G401.6 (cell line): ENCODE measurements around the gene ABCA5.
"Not testable (repeated sequence)": the region's sequence is repeated elsewhere in the genome, so short reads cannot be mapped to it uniquely, and the experiment has no call there.

Experiments
- FAIRE-seq: peaks from 2 replicates; lab custom pipeline; 2012; peaks lifted over from hg19 to GRCh38; lab: Jason Lieb, UNC

The ABCA5 gene

DNA sequence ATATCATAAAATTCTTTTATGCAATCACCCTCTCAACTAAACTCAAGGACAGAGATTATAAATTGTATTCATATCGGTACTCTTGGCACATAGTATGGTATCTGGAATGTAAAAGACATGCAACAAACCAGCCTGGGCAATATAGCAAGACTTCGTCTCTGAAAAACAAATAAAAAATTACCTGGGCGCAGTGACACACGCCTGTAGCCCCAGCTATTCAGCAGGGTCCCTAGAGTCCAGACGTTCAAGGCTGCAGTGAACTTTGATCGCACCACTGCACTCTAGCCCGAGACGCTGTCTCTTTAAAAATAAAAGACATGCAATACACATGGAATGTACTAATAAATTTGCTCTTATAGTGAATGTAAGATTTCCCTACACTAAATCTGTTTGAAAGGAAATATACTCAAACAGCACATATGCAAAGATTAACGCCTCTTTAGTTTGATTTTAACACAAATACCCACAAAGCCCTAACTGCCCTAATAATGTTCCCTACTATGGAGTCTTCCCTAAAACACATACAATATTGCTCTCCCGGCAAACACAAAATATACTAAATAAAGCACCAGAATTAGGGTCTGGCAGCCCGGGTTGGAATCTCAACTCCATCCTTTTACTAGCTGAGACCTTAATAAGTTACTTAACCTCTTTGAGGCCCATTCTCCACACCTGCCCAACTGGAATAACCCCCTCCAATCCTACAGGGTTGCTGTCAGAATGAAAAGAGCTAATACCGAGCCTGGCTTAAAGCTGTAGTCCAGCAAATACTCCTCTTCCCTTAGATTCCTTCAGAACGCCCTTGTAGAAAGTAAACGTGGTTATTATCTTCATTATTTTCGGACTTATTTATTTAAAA, 1.2 kb downstream of the ABCA5 start:
- no peak for FAIRE-seq

DNA sequence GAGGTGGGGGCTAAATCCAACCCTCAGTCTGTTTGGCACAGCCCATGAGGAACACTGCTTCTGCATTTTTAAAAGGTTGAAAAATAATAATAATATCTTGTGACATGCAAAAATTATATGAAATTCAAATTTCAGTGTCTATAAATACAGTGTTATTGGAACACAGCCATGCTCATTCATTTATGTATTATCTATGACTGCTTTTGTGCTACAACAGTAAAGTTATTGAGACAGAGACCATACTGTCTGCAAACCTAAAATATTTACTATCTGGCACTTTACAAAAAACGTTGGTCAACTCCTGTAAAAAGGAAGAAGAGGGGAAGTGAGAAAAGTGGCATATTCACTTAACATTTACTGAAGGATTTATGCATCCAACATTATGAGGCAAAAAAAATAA, 3.1 kb downstream of the ABCA5 start:
- FAIRE-seq: no peak

DNA sequence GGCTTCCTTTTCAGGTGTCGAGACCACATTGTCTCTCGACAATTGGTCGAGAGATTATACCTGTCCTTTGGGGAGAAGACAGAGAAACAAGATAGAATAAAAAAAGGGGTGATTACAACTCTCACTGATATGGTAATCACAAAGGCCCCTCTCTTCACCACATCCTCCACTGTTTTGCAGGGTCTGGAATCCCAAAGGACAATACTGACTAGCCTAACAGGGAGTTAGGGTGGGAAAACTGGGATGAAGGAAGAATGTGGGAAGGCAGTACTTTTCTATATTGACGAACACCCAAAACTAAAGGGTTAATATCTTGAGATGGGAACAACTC, 6.1 kb downstream of the ABCA5 start:
- FAIRE-seq: no peak

DNA sequence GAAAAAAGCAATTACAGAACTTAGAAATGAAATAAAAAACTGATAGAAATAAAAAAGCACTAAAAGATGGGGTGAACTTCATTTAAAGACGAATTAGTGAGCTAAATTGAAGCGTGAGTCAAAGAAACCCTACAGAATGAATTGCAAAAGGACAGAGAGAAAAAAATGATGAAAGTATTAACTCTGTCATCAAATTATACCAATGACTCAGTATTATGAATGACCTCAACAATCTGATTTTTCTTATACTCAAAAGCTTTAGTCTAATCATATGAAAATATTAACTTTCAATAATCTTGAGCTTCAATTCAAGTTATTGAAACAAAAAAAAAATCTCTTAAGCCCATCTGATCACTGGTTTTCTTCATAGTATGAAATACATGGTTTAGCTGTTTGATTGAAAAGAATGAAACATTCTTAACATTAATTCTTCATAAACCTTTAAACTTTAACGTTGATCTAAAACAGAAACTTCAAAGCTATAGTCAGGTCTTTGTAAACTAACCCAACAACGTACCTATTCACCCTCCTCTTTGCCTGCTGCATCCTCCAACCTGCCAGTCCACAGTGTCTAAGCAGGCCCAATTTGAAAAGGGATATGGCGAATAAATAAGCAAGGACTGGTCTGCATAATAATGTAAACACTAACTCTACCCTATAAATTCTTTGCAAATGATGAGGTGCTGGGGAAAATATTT, 6.6 kb downstream of the ABCA5 start:
- no peak for FAIRE-seq

DNA sequence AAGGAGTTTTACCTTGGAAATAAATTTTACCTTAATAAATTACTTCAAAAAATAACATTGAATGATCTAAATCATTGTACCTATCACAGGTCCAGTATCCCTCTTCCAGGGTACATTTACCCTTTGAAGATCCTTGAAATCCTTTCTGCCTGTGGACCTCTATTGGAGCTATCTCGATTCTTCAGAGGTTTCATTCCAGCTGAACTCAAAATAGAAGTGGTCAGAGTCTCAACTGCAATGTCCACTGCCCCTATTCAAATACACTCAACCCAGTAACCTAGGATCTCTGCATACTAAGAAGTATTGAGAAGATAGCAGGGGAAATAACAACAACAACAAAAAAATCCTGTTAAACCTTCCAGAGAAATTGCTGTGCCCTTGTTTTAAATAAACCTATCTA, 9.3 kb downstream of the ABCA5 start:
- FAIRE-seq: no peak

DNA sequence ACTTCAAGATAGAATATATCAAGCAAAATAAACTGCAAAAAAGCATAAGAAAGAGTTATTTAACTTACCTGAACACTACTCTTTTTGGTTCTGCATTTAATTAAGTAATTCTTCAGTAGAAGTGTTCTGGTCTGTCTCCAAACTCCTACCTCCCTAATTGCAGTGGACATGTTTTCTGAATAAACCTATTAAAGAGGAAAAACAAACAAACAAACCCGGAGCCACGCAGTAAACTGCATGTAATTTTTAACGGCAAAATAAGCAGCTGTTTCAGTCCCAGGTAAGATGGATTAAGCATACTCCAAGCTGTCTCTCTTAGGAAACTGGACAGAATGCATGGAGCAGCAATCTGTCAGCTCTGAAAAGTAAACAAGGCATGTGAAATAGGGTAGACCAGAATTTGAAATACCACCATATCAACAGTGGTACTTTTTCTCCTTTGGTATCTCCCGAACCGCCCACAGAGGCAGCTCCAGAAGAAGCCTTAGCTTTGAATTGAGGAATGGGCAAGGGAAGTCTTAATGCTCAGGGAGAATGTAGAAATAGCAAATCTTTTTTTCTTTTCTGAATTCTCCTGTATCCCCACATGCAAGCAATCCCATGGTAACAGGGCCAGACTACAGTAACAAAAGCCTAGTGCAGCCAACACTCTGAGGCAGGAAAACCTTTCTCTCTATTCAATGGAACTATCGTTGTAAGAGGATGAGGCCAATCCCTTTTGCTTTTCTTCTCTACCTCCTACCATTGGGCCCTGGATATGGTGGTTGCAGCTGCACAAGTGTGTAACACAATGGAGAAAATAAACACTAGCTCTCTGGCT, 12.5 kb downstream of the ABCA5 start:
- FAIRE-seq: no peak

DNA sequence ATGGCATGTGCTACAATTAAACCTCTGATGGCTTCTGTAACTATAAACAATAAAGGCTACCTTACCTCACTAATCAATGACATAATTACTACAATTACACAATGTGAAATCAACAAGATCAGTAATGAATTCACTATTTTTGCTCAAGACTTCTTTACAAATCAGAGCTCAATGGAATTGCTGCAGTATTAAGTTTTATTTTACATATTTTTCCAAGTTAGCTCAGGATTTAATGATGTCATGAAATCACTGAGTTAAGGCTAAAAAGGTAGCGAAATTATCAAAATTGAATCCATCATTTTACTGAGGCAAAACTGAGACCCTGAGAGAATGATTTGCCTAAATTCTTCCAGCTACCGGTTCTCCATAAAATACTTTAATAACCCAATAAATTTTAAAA, 21.8 kb downstream of the ABCA5 start:
- FAIRE-seq: no peak

DNA sequence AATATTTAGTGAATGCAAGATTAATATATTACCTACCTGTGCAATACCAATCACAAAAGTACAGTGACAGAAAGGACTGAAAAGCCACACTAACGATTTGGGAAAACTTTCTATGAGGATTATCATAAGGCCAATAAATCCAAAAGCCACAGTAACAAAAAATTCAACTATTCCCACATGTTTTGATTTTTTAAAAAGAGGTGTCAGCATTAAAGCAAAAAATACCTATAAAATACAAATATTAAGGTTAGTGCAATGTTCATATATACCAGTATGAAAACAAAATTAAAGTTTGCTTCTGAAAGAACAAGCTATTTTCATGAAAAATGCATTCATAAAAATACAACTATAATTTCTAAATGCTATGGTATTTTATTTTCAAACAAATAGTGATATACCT, 24.3 kb downstream of the ABCA5 start:
- no peak for FAIRE-seq

DNA sequence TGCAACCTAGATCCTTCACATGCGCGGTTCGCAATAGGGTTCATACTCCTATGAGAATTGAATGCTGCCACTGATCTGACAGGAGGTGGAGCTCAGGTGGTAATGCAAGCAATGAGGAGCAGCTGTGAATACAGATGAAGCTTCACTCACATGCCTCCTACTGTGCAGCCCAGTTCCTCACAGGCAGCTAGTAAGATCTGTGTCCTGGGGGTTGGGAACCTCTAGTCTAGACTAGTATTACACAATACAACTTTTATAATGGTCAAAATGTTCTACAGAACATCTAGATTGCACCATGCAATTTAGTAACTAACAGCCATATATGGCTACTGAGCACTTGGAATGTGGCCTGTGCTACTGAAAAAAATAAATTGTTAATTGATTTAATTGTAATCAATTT, 26.7 kb downstream of the ABCA5 start:
- FAIRE-seq: no peak

DNA sequence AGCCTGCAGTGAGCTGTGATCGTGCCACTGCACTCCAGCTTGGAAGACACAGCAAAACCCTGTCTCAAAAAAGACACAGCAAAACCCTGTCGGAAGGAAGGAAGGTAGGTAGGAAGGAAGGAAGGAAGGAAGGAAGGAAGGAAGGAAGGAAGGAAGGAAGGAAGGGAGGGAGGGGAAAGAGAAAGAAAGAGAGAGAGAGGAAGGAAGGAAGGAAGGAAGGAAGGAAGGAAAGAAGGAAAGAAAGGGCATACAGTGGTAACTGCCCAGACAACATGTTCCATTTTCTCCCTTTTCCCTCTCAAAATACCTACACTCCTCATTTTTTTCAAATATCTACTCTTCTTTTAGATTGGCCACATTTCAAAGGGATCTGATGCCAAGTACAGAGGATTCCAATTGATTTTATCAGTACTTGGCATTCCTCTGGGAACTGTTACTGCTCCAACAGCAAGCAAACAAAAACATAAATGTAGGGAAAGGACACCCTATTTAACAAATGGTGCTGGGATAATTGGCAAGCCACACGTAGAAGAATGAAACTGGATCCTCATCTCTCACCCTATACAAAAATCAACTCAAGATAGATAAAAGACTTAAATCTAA, 28.7 kb downstream of the ABCA5 start:
- FAIRE-seq: not testable (repeated sequence)

DNA sequence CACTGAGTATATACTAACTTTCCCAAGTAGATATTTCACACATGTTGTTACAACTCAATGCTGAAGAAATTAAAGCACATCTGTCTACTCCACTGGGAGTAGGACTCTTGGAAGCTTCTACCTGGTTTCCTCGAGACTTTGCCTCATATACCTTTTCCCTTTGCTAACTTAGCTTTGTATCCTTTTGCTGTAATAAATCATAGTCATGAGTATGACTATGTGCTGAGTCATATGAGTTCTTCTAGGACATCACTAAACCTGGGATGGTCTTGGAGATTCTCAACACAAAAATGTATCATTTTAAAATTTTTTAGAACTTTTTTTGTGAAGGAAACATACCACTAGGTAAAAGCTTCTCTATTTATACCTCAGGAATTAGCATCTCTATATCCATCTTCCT, 39.8 kb downstream of the ABCA5 start:
- no peak for FAIRE-seq

DNA sequence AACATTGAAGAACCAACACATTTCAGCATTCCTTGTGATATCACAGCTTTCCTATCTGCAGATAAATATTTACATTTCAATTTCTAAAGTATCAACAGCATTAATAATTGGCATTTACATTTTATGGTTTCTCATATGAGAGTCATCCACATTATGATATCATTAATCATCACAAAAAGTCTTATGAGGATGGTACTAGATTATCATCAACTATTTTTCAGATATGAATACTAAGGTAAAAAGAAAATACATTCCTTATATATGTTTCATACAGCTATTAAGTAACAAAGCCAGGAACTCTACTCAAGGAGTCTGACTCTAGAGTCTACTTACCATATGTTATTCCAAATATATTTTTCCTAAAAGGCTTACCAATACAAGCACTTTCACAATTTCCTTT, 40.7 kb downstream of the ABCA5 start:
- FAIRE-seq: no peak

DNA sequence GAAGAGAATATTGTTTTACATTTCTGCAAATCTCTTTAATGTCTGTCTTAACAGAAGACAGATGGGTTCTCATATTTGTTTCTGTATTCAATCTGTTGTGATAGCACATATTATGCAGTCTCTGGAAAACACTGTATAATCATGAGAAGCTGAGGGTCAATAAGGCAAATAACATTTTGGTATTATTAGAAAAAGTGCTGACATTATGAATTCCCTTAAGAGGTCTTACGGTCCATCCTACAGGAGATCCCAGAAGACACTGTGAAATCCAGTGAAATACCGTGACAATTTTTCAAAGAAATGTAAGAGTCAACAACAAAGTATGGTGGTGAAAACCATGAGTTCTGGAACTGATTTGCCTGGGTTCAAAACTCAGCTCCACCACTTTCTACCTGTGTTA, 42.3 kb downstream of the ABCA5 start:
- no peak for FAIRE-seq

DNA sequence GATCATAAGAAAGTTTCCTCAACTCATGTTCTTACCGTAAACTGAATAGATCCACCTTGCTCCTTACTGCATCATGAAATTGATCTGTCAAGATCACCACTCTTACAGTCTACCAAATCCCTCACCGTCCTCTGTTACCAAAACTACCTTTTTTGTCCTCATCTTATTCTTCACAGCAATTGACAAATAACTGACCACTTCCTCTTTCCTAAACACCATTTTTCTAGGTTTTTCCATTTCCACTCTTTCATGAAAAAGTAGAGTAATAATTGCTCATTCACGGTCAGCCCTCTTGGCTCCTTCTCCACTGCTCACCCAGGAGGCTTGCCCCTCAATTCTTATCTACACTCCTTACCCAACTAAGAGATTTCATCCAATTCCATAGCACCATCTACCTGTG, 44.9 kb downstream of the ABCA5 start:
- no peak for FAIRE-seq

DNA sequence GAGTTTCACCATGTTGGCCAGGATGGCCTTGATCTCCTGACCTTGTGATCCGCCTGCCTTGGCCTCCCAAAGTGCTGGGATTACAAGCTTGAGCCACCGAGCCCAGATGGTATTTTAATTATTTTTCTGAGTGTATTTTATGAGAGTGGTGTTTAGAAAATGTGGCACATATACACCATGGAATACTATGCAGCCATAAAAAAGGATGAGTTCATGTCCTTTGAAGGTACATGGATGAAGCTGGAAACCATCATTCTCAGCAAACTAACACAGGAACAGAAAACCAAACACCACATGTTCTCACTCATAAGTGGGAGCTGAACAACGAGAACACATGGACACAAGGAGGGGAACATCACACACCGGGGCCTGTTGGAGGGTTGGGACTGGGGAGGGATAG, 50.7 kb downstream of the ABCA5 start:
- FAIRE-seq: not testable (repeated sequence)

DNA sequence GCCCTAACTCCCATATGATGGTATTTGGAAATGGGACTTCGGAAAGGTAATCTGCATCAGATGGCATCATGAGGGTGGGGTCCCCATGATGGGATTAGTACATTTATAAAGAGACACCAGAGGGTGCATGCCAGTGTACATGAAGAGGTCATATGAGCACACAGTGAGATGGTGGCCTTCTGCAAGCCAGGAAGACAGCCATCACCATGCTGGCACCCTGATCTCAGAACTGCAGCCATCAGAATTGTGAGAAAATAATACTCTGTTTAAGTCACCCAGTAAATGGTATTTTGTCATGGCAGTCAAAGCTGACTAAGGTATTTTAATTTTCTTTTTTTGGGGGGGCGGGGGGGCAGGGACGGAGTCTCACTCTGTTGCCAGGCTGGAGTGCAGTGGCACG, 51.2 kb downstream of the ABCA5 start:
- FAIRE-seq: no peak

DNA sequence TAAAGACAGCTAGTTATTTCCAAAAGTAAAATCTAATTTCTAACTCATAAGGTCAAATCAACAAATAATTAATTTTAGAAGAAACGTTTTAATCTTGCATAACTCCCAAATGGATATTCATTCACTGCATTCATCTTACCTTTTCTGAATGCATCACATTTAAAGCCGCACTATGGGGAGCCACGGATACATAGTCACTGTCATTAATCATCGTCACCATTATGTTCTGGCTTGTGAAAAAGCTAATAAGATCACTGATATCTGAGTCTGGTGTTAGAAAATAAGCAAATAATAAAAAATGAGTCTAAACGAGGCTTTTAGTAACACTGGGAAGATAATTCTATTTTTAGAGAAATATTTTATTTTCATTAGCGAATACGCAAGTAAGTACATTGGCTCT, 55.9 kb downstream of the ABCA5 start:
- no peak for FAIRE-seq

DNA sequence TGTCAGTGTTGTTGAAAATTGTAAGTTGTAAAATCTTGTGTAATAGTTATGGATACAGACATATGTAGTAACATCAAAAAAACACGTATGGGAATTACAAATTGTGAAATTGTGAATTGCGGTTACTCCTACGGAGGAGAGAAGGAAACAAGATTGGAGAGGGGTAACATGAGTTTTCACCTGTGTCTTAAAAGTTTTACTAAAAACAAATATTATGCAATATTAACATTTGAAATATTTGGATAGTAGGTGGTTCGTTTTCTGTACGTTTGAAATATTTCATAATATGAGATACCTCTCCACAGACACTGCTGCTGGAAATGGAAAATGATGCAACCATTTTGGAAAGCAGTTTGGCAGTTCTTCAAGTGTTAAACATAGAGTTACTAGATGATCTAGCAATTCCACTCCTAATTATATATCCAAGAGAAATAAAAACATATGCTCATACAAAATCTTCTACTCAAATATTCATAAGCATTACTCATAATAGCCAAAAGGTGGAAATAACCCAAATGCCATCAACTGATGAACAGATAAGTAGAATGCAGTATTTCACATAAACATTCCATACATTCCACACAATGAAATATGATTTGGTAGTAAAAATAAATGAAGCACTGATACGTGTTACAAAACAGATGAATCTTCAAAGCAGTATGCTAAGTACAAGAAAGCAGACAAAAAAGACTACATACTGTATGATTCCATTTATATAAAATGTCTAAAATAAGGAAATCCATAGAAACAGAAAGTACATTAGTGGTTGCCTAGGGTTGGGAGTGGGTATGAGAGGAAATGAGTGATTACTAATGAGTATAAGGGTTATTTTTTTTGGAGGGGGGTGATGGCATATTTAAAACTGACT, 57.6 kb downstream of the ABCA5 start:
- no peak for FAIRE-seq

DNA sequence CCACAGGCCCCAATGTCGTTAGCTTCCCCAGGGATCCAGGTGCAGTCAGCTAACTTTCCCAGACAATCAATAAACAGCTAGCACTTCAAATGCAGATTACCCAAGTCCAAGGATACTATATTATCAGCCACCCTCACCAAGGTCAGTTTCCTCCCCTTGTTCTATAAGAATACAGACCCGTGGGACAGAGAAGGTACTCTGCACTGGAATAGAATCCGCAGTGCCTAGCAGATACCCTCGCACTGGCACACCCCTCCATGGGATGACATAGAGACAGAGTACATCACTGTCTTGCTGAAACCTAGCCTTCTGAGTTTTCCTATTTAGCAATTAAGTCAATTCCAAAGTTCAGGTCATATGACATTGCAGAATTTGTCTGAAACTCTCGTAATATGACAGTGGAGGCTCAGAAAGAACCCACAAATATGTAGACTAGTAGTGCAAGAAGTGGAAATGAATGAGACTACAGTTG, 58.4 kb downstream of the ABCA5 start:
- no peak for FAIRE-seq

DNA sequence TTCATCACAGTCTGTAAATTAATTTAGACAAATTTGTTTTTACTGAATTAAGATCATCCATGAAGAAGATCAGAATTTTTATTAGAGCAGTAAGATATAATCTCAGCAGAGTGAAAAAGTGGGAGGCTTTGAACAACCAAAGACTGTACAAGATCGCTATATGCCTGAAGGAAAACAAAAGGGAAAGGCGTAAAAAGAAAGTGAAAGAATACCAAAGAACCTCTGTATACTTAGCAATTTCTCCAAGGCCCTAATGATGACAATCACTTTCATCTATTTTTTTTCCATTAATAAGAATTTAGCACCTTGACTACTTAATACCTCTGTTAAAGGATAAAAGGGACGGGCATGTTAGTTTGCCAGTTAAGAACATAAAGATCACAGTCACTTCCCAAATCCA, 59.7 kb downstream of the ABCA5 start:
- FAIRE-seq: no peak

DNA sequence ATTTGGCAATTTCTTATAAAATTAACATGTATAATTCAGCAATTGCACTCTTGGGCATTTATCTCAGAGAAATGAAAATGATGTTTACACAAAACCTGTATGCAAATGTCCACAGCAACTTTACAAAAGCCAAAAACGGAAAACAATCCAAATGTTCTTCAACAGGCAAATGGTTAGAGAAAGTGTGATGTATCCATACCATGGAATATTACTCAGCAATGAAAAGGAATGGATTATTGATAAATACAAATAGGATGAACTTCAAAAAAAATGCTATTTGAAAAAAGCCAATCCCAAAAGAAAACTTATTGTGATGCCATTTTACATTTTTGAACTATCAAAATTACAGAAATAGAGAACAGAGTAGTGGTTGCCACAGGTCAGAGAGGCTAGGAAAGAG, 61.1 kb downstream of the ABCA5 start:
- FAIRE-seq: no peak

DNA sequence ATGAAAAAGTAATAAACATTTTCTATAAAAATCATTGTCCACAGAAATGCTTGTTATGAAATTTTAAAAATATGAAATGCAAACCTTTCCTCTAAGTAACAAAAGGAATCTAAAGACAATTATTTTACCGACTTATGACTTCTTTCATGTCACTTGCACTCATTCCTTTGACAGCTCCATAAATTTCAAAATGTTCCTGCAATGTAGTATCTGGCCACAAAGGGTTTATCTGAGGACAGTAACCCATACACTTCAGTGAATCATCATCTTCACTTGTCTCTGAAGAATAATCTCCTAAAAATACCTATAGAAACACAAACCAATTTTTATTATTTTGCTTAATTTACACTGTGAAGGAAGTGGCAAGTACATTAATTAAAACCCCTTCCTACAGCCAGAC, 72.7 kb downstream of the ABCA5 start:
- FAIRE-seq: no peak
